M059J (cell line): ENCODE data around the gene PDZD2. TPM values are rescaled to one million over a fixed set of nuclear protein-coding genes. Genes with fewer than 3 reads are reported as not detected.
"Not testable (repeated sequence)": the region's sequence is repeated elsewhere in the genome, so short reads cannot be mapped to it uniquely, and the experiment has no call there.

Experiments
- DNase-seq: peaks from one replicate; pipeline ENCODE4 v3.0.0-alpha.2; 2012; ENCODE audit warnings: low read depth
- total RNA-seq: library from RNA; depleted of rRNA; stranded (reverse); fragments of >200 nt; shearing (Covaris generic); gene quantifications from 2 replicates; pipeline ENCODE4 v1.2.3, GENCODE V29; 2014

PDZD2 gene
- total RNA-seq, 1 experiment from 2014 or later, result 7.1 TPM

GRCh38 chr5:32008746-32009145, 369.8 kb downstream of the PDZD2 start:
- no peak for DNase-seq

DNA sequence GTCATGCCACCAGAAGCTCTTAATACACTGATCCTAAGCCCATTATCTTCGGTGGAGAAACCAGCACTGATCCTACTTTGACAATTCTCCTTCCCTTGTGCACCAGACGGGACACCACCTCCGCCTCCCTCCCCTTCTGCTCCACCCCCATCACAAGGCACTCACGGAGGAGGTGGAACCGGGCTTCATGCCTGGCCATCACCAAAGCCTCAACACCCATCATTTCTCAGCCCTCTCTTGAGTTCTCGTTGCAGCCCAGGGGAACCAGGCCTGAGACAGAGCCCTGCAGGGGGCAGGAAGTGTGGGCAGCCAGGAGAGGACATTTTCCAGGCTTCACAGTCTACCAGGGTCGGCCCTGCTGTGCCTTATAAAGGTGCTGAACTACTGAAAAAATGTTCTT, 374.7 kb downstream of the PDZD2 start:
- no peak for DNase-seq

- no peak for DNase-seq
These were observed 375.3 kb downstream of the PDZD2 start for GRCh38 chr5:32014096-32014745.

- DNase-seq, result not testable (repeated sequence)
These were observed 376.3 kb downstream of the PDZD2 start for GRCh38 chr5:32015262-32015661.

DNA sequence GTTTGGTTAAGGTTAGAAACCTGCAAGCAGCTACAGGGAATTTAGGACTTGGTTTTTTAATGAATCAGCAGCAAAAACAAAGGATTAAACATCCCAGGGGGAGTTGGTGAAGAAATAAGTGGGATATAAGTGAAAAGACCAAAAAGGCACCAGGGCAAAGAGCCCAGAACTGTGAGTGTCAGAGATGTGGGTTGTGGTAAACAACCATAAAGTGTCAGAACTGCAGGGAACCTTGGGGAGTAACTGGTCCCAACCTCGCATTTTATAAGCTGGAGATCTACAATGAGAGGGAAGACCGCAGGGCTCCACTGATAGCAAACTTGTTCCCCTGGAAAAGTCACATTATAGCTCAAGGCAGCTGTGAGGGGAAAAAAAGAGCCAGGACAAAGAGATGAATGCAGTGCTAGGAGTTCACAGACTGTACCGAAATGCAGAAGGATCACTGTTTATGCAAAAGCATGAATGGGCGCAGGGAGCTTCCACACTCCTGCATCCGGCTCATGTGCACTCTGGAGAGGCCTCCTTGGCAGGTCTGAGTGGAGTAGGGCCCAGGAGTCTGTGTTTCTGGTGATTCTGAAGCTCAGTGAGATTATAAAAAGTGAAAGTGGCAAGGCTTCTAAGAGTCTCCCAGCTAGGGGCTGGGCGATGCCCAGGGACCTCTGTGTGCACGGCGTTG, 378.9 kb downstream of the PDZD2 start:
- DNase-seq, result peak; percentile 84

- no peak for DNase-seq
These were observed 379.8 kb downstream of the PDZD2 start for GRCh38 chr5:32018476-32019436.

DNA sequence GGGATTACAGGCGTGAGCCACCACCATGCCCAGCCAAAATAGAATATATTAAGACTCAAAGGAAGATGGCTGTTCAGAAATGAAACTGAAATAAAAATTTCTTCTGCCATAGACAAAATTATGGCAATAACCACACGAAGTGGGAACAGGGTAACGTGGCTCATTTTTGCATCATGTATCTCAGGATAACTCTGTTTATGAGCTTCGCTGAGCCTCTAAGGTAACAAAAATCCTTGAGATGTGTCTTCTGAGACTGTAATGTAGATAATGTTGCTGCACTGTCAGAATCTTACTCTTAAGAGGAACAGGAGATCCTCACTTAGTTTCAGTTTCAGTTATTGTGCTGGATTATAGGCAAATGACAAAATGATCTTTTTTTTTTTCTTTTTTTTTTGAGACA, 381.3 kb downstream of the PDZD2 start:
- DNase-seq, result peak; percentile 23

- DNase-seq, result no peak
These were observed 382.0 kb downstream of the PDZD2 start for GRCh38 chr5:32020946-32021345.

DNA sequence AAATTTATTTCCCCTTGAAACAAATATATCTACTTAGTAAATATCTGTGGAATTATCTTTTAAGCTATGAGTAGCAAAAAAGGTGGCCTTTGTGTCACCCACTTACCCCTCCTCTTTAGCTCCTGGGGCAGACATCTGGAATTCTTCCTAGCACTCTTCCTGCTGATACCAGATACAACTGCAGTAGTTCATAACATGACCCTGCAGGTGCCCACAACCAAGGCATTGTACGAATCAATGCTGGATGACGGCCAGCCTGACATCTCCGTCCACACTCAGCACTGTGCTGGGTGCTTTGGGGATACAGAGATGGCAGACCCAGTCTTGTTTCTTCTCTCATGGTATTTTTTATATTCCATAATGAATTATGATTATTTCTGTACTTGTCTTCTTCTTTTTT, 382.8 kb downstream of the PDZD2 start:
- no peak for DNase-seq

- DNase-seq, result peak; percentile 34
These were observed 383.7 kb downstream of the PDZD2 start for GRCh38 chr5:32022638-32023037.

GRCh38 chr5:32023816-32024215, 384.9 kb downstream of the PDZD2 start:
- DNase-seq, result no peak

- peak; percentile 73 for DNase-seq
These were observed 385.8 kb downstream of the PDZD2 start for GRCh38 chr5:32024751-32025150.

DNA sequence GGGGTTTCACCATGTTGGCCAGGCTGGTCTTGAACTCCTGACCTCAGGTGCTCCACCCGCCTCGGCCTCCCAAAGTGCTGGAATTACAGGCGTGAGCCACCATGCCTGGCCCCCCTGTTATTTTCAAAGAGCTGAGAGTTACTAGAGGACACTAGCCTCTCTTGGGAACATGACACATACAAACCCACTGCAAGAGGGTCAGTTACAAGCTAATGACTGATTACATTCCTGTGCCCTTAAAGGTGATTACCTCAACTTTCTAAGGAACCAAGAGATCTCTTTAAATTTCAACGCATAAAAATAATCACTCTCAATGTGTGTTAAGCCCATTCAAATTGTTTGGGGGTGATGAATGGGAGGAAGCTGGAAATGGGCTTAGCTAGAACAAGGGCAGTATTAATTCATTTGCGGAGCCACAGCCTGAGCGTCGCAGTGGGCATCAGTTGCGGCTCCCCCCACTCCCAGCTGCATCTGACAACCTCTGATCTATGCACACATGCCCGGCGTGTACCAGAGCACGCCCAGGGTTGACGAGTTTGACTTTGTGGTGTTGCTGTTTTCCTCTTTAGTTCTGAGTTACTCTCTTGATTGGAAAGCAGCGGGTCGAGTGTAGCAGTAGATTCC, 388.3 kb downstream of the PDZD2 start:
- peak; percentile 73 for DNase-seq

DNA sequence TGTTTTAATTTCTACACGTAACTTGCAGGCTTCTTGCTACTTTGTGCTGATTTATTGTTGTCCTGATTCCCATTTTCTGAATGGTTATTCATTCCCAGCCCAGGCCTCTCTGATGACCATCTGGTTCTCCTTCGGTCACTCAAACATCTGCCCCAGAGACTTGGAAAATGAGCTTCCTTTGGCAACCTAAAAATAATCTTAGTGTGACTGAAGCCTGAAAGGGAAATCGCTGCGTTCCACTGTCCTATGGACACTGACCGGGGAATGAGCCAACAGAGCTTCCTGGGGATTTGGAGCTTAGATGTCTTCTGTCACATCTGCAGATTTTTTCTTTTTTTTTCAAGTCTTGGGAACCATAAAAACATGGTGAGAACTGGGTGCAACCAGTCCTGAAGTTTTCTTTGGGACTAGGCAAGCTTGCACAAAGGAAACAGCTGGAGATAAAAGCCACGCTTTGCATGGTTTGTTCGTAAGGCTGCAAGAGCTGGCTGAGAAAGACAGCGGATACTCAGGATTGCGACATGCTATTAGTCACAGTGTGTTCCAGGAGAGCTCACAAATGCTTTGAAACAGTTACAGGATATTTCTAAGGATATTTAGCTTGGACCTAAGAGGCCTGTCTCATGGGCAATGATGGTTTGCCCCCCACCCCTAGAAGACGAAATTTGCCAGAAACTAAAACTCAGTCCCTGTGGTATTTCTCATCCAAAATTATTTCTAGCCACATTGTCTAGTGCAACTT, 389.0 kb downstream of the PDZD2 start:
- DNase-seq, result peak; percentile 98

DNA sequence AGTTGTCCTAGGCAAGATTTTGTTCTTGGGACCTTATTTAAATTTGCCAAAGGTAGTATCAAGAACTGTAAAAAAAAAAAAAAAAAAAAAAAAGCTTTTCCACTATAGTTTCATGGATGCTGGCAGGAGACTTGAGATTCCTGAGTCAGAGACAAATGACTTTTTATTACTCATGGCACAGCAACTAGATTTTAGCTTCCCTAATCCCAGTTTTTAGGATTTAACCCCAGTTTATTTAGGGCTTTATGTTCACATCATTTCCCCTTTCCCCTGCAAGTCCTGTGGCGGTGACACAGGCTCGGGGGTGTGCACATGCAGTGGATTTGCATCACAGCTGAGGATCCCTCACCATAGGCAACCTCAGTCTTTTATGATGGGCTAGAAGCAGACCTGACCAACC, 390.3 kb downstream of the PDZD2 start:
- DNase-seq, result peak; percentile 75

- no peak for DNase-seq
These were observed 390.9 kb downstream of the PDZD2 start for GRCh38 chr5:32029781-32030180.

DNA sequence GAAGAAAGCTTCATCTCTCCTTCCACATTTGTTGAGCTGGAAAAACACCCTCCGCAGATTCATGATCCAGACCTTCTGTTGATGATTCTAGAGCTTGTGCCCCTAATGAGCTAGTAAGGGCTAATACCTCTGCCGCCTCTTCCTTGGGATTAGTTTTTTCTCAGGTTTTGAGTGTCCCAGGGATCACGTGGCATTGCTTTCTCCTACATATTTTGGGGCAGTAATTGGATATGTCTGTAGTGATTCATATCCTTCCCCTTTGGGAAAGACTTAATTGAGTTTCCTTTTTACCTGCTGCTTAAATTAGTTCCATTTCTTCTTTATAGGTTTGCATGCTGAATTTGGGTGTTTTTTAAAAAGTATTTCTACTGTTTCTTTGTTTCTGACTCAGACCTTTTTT, 391.3 kb downstream of the PDZD2 start:
- peak; percentile 76 for DNase-seq

- no peak for DNase-seq
These were observed 391.8 kb downstream of the PDZD2 start for GRCh38 chr5:32030686-32031085.

- DNase-seq, result peak; percentile 55
These were observed 392.2 kb downstream of the PDZD2 start for GRCh38 chr5:32031089-32031488.

GRCh38 chr5:32038523-32038922, 399.6 kb downstream of the PDZD2 start:
- no peak for DNase-seq

DNA sequence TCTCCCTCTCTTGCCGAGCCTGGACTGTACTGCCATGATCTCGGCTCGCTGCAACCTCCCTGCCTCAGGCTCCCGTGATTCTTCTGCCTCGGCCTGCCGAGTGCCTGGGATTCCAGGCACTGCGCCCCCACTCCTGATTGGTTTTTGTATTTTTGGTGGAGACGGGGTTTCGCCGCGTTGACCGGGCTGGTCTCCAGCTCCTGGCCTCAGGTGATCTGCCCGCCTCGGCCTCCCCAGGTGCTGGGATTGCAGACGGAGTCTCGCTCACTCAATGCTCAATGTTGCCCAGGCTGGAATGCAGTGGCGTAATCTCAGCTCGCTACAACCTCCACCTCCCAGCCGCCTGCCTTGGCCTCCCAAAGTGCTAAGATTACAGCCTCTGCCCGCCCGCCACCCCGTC, 400.2 kb downstream of the PDZD2 start:
- DNase-seq, result not testable (repeated sequence)
